Endodermal cell (in vitro differentiated cells): ENCODE data around the gene KLLN. TPM values are rescaled to one million over a fixed set of nuclear protein-coding genes. Genes with fewer than 3 reads are reported as not detected.
"Not testable (repeated sequence)": the region's sequence is repeated elsewhere in the genome, so short reads cannot be mapped to it uniquely, and the experiment has no call there.

Source experiments
- DNase-seq: peaks from one replicate; pipeline ENCODE4 v3.0.0-alpha.2; 2017
- H3K27ac ChIP-seq: 2 replicates; pipeline ENCODE4 v1.5.1; 2013; ENCODE audit warnings: mild to moderate bottlenecking, low read depth, low read length, moderate library complexity
- H3K27me3 ChIP-seq: 2 replicates; pipeline ENCODE4 v1.6.1; 2013; ENCODE audit warnings: mild to moderate bottlenecking, low read length, moderate library complexity; ENCODE audit not compliant: insufficient read depth, control insufficient read depth, poor library complexity, severe bottlenecking
- H3K36me3 ChIP-seq: 2 replicates; pipeline ENCODE4 v1.7.0; 2013; ENCODE audit warnings: mild to moderate bottlenecking, low read length, moderate library complexity; ENCODE audit not compliant: control insufficient read depth, insufficient read depth
- H3K4me1 ChIP-seq: one replicate; pipeline ENCODE4 v1.7.0; 2013; ENCODE audit warnings: low read length; ENCODE audit not compliant: control insufficient read depth, insufficient read depth
- H3K4me3 ChIP-seq: 2 replicates; pipeline ENCODE4 v1.5.1; 2013; ENCODE audit warnings: mild to moderate bottlenecking, low read length, moderate library complexity
- H3K9ac ChIP-seq: 2 replicates; pipeline ENCODE4 v1.6.1; 2013; ENCODE audit warnings: mild to moderate bottlenecking, low read length, moderate library complexity; ENCODE audit not compliant: poor library complexity, severe bottlenecking; ENCODE audit errors: extremely low read depth
- H3K9me3 ChIP-seq: 2 replicates; pipeline ENCODE4 v1.6.1; 2013; ENCODE audit warnings: mild to moderate bottlenecking, low read length, moderate library complexity; ENCODE audit not compliant: control insufficient read depth
- H3K27ac Mint-ChIP-seq: 2 replicates; pipeline ENCODE4 v1.8.0; 2020; ENCODE audit warnings: mixed read lengths
- H3K27me3 Mint-ChIP-seq: 2 replicates; pipeline ENCODE4 v1.8.0; 2021; ENCODE audit warnings: mild to moderate bottlenecking, mixed read lengths; ENCODE audit not compliant: insufficient read depth
- H3K36me3 Mint-ChIP-seq: 2 replicates; pipeline ENCODE4 v1.8.0; 2020; ENCODE audit warnings: low read depth, mixed read lengths
- H3K4me1 Mint-ChIP-seq: 2 replicates; pipeline ENCODE4 v1.8.0; 2020; ENCODE audit warnings: mixed read lengths
- H3K4me3 Mint-ChIP-seq: 2 replicates; pipeline ENCODE4 v1.8.0; 2020; ENCODE audit warnings: mild to moderate bottlenecking, moderate library complexity, mixed read lengths
- H3K9me3 Mint-ChIP-seq: 2 replicates; pipeline ENCODE4 v1.8.0; 2020; ENCODE audit warnings: mild to moderate bottlenecking, mixed read lengths
- WGBS, 2 experiments: methylation state at CpG; one replicate each; pipeline versions ENCODE4 v1.1.5 to v1.1.7; 2013; ENCODE audit warnings: missing lambda C conversion rate in 2 of 2, mixed read lengths in 1 of 2; ENCODE audit not compliant: insufficient coverage in 1 of 2, insufficient read length in 1 of 2; 5-methylcytosine and 5-hydroxymethylcytosine counted together
- total RNA-seq, 2 donors: library from RNA; stranded (reverse); fragmentation: NEBNext Ultra II Directional in 1 of 2; extraction: Animal tissue kit (Norgen Biotek cat#: 25700) in 1 of 2; gene quantifications; 2 replicates in 1 of 2; 3 replicates in 1 of 2; pipeline ENCODE4 v1.2.1, GENCODE V29; 2021
- TF ChIP-seq, protein P1 (sequence below): fragments of 200-600 bp; sonication (generic); conservative IDR thresholded peaks from 2 replicates; pipeline ENCODE4 v1.5.0; 2021; ENCODE audit warnings: antibody characterized with exemption, mild to moderate bottlenecking

The KLLN gene
- total RNA-seq, 2 donors from 2014 or later = 0.49 to 0.51 TPM

GRCh38 chr10:87873656-87874055 lies 10.3 kb upstream of the KLLN start:
- no peak for DNase-seq
- Histone ChIP-seq H3K36me3 (peaks cover 13% of the 10 kb centered on the region), H3K27ac (no peak overlapping the region), H3K27me3 (no peaks in the 10 kb centered on the region), H3K4me3 (no peak overlapping the region), H3K9me3 (peaks cover 3% of the 10 kb centered on the region), H3K4me1 (peaks cover under 1% of the 10 kb centered on the region), H3K9ac (no peak overlapping the region)
- WGBS, 2 experiments = 100% methylated on average over 2 of the region's 2 CpGs
- TF ChIP-seq, protein P1, sequence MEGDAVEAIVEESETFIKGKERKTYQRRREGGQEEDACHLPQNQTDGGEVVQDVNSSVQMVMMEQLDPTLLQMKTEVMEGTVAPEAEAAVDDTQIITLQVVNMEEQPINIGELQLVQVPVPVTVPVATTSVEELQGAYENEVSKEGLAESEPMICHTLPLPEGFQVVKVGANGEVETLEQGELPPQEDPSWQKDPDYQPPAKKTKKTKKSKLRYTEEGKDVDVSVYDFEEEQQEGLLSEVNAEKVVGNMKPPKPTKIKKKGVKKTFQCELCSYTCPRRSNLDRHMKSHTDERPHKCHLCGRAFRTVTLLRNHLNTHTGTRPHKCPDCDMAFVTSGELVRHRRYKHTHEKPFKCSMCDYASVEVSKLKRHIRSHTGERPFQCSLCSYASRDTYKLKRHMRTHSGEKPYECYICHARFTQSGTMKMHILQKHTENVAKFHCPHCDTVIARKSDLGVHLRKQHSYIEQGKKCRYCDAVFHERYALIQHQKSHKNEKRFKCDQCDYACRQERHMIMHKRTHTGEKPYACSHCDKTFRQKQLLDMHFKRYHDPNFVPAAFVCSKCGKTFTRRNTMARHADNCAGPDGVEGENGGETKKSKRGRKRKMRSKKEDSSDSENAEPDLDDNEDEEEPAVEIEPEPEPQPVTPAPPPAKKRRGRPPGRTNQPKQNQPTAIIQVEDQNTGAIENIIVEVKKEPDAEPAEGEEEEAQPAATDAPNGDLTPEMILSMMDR = no peak
- H3K9me3 Mint-ChIP-seq = no peaks in the 10 kb centered on the region
- H3K27me3 Mint-ChIP-seq = no peaks in the 10 kb centered on the region
- H3K36me3 Mint-ChIP-seq = peaks cover 8% of the 10 kb centered on the region
- no peak overlapping the region for H3K27ac Mint-ChIP-seq
- no peak overlapping the region for H3K4me3 Mint-ChIP-seq
- peaks cover 5% of the 10 kb centered on the region for H3K4me1 Mint-ChIP-seq

- peaks cover 9% of the 10 kb centered on the region for H3K36me3 Mint-ChIP-seq
- Histone ChIP-seq H3K27ac (no peak overlapping the region), H3K4me3 (no peak overlapping the region), H3K9me3 (no peaks in the 10 kb centered on the region), H3K9ac (no peak overlapping the region), H3K4me1 (peaks cover 6% of the 10 kb centered on the region), H3K27me3 (no peaks in the 10 kb centered on the region), H3K36me3 (peaks cover 8% of the 10 kb centered on the region)
- no peaks in the 10 kb centered on the region for H3K27me3 Mint-ChIP-seq
- no peak for DNase-seq
- H3K4me3 Mint-ChIP-seq = no peak overlapping the region
- peaks cover 12% of the 10 kb centered on the region for H3K4me1 Mint-ChIP-seq
- 95 to 98% methylated on average over 5 to 6 of the region's 6 CpGs for WGBS, 2 experiments
- H3K9me3 Mint-ChIP-seq = no peaks in the 10 kb centered on the region
- H3K27ac Mint-ChIP-seq = no peak overlapping the region
- TF ChIP-seq, protein P1 = no peak
Measured at GRCh38 chr10:87872828-87873227, 9.5 kb upstream of the KLLN start.

DNA sequence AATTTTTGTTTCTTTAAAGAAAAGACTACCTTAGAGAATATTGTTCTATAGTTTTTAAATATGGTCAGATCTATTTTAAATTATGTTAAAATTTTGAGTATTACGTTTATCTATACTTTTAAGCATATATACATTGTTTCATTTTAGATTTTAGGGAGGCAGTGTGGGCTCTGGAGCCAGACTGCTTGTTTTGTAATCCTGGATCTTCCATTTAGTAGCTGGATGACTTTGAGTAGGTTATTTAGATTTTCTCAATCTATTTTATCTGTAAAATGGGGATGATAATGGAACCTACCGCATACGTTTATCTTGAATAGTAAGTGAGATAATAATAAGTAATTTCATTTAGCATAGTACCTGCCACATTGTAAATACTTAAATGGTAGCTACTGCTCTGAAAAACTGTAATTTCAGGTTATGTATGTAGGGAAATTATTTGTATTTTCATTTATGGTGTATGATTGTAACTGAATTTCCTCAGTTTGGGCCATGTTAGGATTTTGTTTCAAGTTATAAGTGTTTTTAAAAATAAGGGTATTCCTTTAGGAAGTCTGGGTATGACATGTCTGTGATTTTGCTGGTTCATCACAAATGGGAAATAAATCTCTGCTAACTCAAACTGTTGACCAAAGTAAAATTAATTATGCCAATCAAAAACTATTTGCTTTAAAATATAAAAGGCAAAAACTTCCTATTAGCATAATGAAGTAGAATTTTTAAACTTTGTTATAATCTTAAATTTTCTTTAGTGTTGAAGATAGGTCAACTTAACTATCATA lies 6.6 kb upstream of the KLLN start:
- Histone ChIP-seq H3K27me3 (no peaks in the 10 kb centered on the region), H3K27ac (no peak overlapping the region), H3K4me3 (no peak overlapping the region), H3K9ac (no peak overlapping the region), H3K4me1 (peaks cover 9% of the 10 kb centered on the region), H3K36me3 (peaks cover 4% of the 10 kb centered on the region), H3K9me3 (no peaks in the 10 kb centered on the region)
- DNase-seq = no peak
- peaks cover 6% of the 10 kb centered on the region for H3K36me3 Mint-ChIP-seq
- peaks cover 32% of the 10 kb centered on the region for H3K4me1 Mint-ChIP-seq
- TF ChIP-seq, protein P1 = no peak
- H3K27ac Mint-ChIP-seq = no peak overlapping the region
- no peaks in the 10 kb centered on the region for H3K9me3 Mint-ChIP-seq
- WGBS, 2 experiments = 100% methylated on average over 2 of the region's 3 CpGs; no CpG with 5 or more reads in 1 of the 2 experiments
- H3K27me3 Mint-ChIP-seq = no peaks in the 10 kb centered on the region
- H3K4me3 Mint-ChIP-seq = no peak overlapping the region

GRCh38 chr10:87869139-87869538 lies 5.8 kb upstream of the KLLN start:
- peaks cover 32% of the 10 kb centered on the region for H3K4me1 Mint-ChIP-seq
- H3K36me3 ChIP-seq, H3K4me3 ChIP-seq, H3K27me3 ChIP-seq, H3K9me3 Mint-ChIP-seq, H3K4me3 Mint-ChIP-seq, H3K36me3 Mint-ChIP-seq, H3K27me3 Mint-ChIP-seq, H3K4me1 ChIP-seq, DNase-seq, H3K9ac ChIP-seq, H3K27ac ChIP-seq, H3K27ac Mint-ChIP-seq, H3K9me3 ChIP-seq: not testable (repeated sequence)
- 97% methylated on average over 9 of the region's 9 CpGs; no CpG with 5 or more reads in 1 of the 2 experiments for WGBS, 2 experiments
